GM18909 (cell line): ENCODE measurements around the gene LTA4H.

ENCODE experiments used
- ATAC-seq: cut with Tn5 transposase; IDR thresholded peaks from one replicate; pipeline ENCODE4 v1.9.1; 2021; ENCODE audit warnings: mild to moderate bottlenecking; ENCODE audit not compliant: unreplicated experiment, poor library complexity

LTA4H gene

GRCh38 chr12:96036765-96037455, 1.5 kb upstream of the LTA4H start:
- no peak for ATAC-seq

GRCh38 chr12:96034621-96035282, 635 bp downstream of the LTA4H start:
- ATAC-seq: no peak

GRCh38 chr12:96033549-96034389, 1.6 kb downstream of the LTA4H start:
- no peak for ATAC-seq

GRCh38 chr12:96029826-96030225, 5.6 kb downstream of the LTA4H start:
- ATAC-seq: no peak

GRCh38 chr12:96028538-96028937, 6.8 kb downstream of the LTA4H start:
- ATAC-seq: no peak

- ATAC-seq: no peak
These were observed 9.1 kb downstream of the LTA4H start for GRCh38 chr12:96026331-96026730.

GRCh38 chr12:96025518-96025917, 9.9 kb downstream of the LTA4H start:
- ATAC-seq: no peak

- ATAC-seq: peak; percentile 99
These were observed 14.9 kb downstream of the LTA4H start for GRCh38 chr12:96020314-96021003.

- ATAC-seq: no peak
These were observed 19.7 kb downstream of the LTA4H start for GRCh38 chr12:96015672-96016071.

GRCh38 chr12:96014943-96015599, 20.3 kb downstream of the LTA4H start:
- ATAC-seq: no peak

GRCh38 chr12:96007729-96008128, 27.7 kb downstream of the LTA4H start:
- ATAC-seq: no peak

GRCh38 chr12:96006727-96007126, 28.7 kb downstream of the LTA4H start:
- no peak for ATAC-seq

- ATAC-seq: no peak
These were observed 34.5 kb downstream of the LTA4H start for GRCh38 chr12:96000858-96001257.

GRCh38 chr12:95999484-95999883, 35.9 kb downstream of the LTA4H start:
- no peak for ATAC-seq

GRCh38 chr12:95998611-95999286, 36.6 kb downstream of the LTA4H start:
- ATAC-seq: peak; percentile 96

- no peak for ATAC-seq
These were observed 37.4 kb downstream of the LTA4H start for GRCh38 chr12:95997911-95998510.

- ATAC-seq: no peak
These were observed 38.1 kb downstream of the LTA4H start for GRCh38 chr12:95997276-95997675.

- ATAC-seq: no peak
These were observed 39.2 kb downstream of the LTA4H start, which contains the start of gene HAL for GRCh38 chr12:95996034-95996658. Gene HAL (minus strand): TSS chr12:95996344. CDS start chr12:95995910, 434 bp downstream.
